Stimulated activated CD4-positive, alpha-beta T cell treated with anti-CD3 and anti-CD28 coated beads, Interleukin-1b, Interleukin-23, amount 100 ng/mL, for 48 hours (primary cell): Measurements from ENCODE around the gene GRPEL2.
A peak's percentile ranks its signal among the peaks of the same experiment; 100 is the strongest.

Experiments
- DNase-seq: peaks from one replicate; pipeline ENCODE4 v3.0.0-alpha.2; 2020

Gene GRPEL2

GRCh38 chr5:149345147-149345891 lies at the start of gene GRPEL2:
TSS of gene GRPEL2 (plus strand) at chr5:149345499. CDS start at chr5:149345540, 41 bp downstream.
- DNase-seq, result peak; percentile 97

GRCh38 chr5:149297340-149298025 lies 47.8 kb upstream of the GRPEL2 start:
- no peak for DNase-seq

- DNase-seq, result no peak
Observed at GRCh38 chr5:149298163-149298562, 47.1 kb upstream of the GRPEL2 start.

GRCh38 chr5:149298842-149299404 lies 46.4 kb upstream of the GRPEL2 start:
- DNase-seq, result no peak

GRCh38 chr5:149299451-149300054 lies 45.7 kb upstream of the GRPEL2 start:
- DNase-seq, result no peak

- DNase-seq, result no peak
Observed at GRCh38 chr5:149300441-149300840, 44.9 kb upstream of the GRPEL2 start.

GRCh38 chr5:149301049-149301743 lies 44.1 kb upstream of the GRPEL2 start:
- no peak for DNase-seq

- DNase-seq, result no peak
Observed at GRCh38 chr5:149301744-149302380, 43.4 kb upstream of the GRPEL2 start.

GRCh38 chr5:149302641-149303040 lies 42.7 kb upstream of the GRPEL2 start:
- DNase-seq, result no peak

- no peak for DNase-seq
Observed at GRCh38 chr5:149303210-149303609, 42.1 kb upstream of the GRPEL2 start.

GRCh38 chr5:149304195-149305078 lies 40.9 kb upstream of the GRPEL2 start:
- DNase-seq, result no peak

- no peak for DNase-seq
Observed at GRCh38 chr5:149309354-149309753, 35.9 kb upstream of the GRPEL2 start.

GRCh38 chr5:149310488-149310887 lies 34.8 kb upstream of the GRPEL2 start:
- DNase-seq, result no peak

GRCh38 chr5:149310947-149311658 lies 34.2 kb upstream of the GRPEL2 start:
- no peak for DNase-seq

GRCh38 chr5:149313151-149313841 lies 32.0 kb upstream of the GRPEL2 start:
- no peak for DNase-seq

- no peak for DNase-seq
Observed at GRCh38 chr5:149314571-149315111, 30.7 kb upstream of the GRPEL2 start.

GRCh38 chr5:149315753-149316152 lies 29.5 kb upstream of the GRPEL2 start:
- no peak for DNase-seq

GRCh38 chr5:149317281-149318048 lies 27.8 kb upstream of the GRPEL2 start:
- DNase-seq, result no peak

GRCh38 chr5:149319174-149319573 lies 26.1 kb upstream of the GRPEL2 start:
- DNase-seq, result no peak
